Stimulated activated CD8-positive, alpha-beta memory T cell treated with anti-CD3 and anti-CD28 coated beads, Interleukin-4, amount 100 ng/mL, for 4 hours (primary cell): ENCODE data around the gene PTPRD.
"Not testable (repeated sequence)": the region's sequence is repeated elsewhere in the genome, so short reads cannot be mapped to it uniquely, and the experiment has no call there.

Source experiments
- DNase-seq, 2 donors: peaks; one replicate each; pipeline ENCODE4 v3.0.0-alpha.2; 2020; ENCODE audit warnings: low read depth in 2 of 2, low spot score in 1 of 2

The PTPRD gene

GRCh38 chr9:8708728-8709127 lies 1904.1 kb downstream of the PTPRD start:
- no peak for DNase-seq

GRCh38 chr9:8706998-8707397 lies 1905.8 kb downstream of the PTPRD start:
- no peak for DNase-seq

- DNase-seq, result no peak
These were observed 1906.3 kb downstream of the PTPRD start for GRCh38 chr9:8706531-8706930.

DNA sequence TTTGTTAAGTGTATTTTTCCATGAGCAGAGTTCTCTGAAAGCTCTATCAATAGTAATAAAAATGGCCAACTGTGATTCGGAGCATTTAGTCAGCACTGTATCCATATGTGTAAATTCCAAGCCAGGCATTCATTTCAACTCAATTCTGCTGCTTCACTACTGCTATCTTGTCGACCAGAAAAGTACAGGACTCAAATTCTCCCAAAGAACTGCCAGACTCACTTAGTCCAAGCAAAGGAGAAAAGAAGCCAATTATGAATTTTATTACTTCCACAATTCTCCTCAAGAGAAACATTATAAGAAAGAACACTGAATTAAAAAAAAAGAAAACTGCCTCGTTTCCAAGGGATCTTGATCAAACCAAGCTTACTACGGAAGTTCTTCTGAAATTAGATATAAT lies 1906.9 kb downstream of the PTPRD start:
- no peak for DNase-seq

- no peak for DNase-seq
These were observed 1908.9 kb downstream of the PTPRD start for GRCh38 chr9:8703904-8704303.

- no peak for DNase-seq
These were observed 1910.9 kb downstream of the PTPRD start for GRCh38 chr9:8701904-8702303.

- not testable (repeated sequence) for DNase-seq
These were observed 1915.2 kb downstream of the PTPRD start for GRCh38 chr9:8697565-8697964.

DNA sequence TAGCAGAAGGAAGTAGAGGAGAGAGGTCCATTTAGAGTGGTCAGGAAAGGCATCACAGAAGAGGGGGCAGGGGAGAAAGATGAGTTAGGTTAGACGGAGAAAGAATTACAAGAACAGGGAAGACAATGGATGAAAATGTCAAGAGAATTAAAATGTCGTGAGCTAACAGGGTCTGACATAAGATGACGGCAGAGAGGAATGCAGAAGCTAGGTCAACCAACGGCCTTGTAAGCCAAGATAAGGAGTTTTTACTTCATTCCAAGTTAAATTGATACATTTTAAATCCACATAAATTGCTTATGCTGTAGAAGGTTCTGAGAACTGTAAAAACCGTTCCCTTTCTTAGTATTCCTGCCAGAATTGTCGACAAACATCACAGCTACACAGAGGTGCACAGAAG lies 1916.3 kb downstream of the PTPRD start:
- no peak for DNase-seq

DNA sequence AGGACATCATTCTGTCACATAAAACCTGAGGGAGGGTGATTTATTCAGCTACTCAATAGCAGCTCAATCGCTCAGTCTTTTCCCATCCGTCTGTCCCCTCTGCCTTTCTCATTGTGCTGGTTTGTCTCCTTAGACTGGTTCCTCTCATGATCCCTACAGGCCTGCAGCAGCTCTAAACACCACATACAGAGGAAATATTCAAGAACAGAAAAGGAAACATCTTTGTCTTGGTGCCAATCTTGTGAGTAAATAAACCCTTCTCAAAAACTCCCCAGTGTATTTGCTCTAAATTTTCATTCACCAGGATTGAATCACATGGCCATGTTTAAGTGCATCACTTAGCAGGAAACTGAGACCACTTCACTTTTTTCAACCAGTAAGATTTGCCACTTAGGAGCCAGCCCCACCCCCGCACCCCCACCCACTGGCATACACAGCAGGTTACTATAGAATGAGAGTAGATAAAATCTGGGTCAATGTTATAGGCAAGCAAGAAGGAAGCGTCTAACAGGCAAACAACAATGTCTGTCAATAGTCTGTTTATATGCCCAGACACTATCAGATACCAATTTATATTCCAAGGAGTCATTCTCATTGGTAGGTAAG lies 1917.7 kb downstream of the PTPRD start:
- no peak for DNase-seq

DNA sequence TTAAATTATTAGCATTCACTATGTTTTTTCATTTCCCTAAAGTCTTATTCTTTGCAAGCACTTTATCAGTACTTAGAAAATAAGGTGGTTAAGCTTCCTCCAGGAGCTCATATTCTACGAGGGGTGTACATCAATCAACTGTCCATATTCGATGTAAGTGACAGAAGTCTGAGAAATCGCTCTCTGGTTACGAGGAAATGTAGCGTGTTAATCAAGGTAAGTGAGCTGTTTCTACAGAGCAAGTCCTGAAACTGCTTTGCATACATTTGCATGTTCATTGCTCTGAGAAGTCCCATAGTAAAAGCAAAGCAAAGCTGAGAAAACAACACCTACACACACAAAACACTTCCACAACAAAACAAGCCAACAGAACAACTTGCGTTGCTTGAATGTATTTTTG lies 1919.3 kb downstream of the PTPRD start:
- no peak for DNase-seq

DNA sequence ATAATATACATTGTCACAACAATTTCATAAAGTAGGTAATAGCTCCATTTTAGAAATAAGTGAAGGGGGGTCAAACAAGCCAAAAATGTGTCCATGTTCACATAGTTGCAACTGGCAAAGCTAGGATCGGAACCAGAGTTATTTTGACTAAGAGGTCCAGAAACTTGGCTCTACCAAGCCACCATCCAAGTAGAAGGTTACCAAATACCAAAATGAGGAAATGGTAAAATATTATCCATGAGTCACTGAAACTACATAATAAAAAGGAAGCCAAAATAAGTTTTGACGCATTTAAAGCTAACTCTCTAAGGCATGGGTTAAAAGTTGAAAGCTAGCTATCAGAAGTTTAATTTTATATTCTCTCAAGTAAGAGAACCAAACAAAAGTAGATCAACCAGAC lies 1926.3 kb downstream of the PTPRD start:
- no peak for DNase-seq

DNA sequence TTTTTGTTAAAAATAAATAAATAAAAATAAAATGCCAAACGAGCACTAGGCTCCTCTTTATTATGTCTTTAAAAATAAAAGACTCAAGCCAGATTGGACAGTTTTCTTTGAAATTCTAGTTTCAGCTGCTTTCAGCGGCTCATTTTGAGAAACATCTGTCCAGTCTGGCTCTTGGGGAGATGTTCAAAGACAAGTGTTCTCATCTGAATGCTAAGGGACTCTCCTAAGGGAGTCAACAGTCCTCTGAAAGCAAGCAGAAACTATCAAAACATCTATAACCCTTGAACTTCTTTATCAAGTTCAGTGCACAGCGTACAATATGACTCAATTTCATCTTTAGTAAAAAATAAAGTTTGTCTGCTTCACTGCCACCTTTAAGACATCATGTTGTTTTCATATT lies 1927.0 kb downstream of the PTPRD start:
- no peak for DNase-seq

DNA sequence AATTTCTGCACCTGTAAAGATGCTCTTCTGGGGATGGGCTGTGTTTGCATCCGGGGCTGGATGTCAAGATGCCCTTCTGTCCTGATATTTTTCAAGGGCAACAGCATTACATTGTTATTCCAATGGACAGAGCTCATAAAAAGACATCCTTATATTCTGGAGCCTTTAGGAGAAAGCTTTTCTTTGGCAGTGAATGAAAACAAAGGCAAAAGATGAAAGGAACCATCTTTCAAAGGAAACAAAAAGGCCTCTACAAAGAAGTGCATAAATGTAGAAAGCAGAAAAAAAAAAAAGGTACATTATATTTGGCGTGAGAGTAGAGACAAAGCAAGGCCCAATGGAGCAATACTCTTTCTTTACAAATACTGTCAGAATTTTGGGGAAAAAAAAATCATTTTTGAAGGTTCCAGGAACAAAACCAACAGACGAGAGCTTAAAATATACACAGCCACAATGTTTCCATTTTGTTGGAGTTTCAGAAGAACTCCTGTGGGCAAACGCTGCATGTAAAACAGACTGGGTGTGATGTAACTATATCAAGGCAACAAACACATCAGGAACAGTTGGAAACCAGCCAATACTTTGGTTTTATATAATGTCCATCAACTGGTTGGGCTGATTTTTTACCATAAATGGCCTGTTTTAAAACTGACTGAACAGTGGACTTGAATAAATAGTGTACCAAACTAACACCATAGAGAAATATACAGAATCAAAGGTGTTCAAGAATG lies 1927.7 kb downstream of the PTPRD start:
- DNase-seq, result no peak

DNA sequence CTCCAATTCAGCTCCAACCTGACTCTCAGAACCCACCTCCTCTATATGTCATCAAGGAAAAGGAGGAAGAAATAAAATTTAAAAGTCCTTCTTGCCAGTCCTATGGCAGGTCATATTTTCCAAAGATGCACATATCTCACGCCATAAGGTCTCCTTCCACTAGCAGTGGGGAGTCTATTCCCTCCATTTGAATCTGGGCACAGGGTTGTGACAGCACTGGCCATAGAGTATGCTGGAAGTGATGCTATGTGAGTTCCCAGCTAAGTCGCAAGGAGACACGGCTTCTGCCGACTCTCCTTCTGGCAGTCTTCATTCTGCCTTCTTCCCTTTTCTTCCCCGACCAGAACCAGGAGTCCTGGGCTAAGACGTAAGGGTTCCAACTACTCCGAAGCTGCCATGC lies 1929.3 kb downstream of the PTPRD start:
- DNase-seq, result no peak

GRCh38 chr9:8680658-8681057 lies 1932.1 kb downstream of the PTPRD start:
- DNase-seq, result no peak

GRCh38 chr9:8680157-8680556 lies 1932.6 kb downstream of the PTPRD start:
- DNase-seq, result no peak

DNA sequence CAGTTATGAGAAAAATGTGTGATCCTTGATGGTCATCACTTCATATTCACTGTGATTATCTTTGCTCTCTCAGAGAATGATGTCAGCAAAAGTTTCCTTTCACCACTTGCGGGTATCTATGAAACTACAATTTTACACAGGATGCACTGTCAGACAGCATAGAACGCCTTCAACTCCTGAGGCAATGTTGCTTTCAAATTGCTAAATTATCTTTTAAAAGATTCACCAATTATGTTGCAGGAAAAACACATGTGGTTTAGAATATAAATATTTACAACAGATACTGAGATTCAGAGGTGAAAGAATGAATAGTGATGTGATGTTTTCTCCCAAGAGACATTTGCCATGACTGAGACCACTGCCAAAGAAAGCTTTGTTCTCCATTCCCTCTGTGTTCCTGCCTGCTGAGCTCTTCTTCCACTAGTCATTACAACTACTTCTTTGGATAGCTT lies 1933.4 kb downstream of the PTPRD start:
- no peak for DNase-seq

DNA sequence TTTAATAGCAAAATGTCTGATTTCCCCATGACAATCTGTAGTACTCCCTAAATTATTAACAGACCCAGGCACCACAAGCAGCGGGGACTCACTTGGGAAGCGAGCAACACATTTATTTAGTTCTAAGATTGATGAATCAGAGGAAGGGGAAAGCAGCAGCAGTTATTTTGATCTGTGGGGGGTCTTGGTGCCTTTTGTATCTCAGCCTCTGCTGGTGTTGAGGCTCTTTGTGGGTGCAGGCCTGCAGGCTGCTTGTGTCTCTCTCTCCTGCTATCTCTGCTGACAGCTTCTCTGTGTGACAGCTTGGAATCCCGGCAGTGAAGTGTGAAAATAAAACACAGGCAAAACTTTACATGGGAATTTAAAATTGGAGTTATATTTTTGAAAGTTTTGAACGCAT lies 1935.1 kb downstream of the PTPRD start:
- no peak for DNase-seq

GRCh38 chr9:8674536-8674935 lies 1938.3 kb downstream of the PTPRD start:
- no peak for DNase-seq

DNA sequence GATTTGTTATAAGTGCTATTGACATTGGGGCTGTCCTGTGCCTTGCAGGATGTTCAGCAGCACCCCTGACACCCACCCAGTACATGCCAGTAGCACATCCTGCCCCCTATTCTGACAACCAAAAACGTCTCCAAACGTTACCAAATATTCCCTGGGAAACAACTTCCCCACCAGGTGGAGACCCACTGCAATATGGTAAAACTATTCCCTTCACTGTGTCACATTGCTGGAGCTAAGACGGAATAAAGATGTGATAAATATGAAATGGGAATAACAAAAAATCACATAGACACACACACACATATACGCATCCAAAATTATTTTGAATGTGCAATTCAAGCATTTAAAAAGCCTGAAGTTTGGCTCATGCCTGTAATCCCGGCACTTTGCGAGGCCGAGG lies 1939.0 kb downstream of the PTPRD start:
- no peak for DNase-seq

- no peak for DNase-seq
These were observed 1942.1 kb downstream of the PTPRD start for GRCh38 chr9:8670751-8671150.

DNA sequence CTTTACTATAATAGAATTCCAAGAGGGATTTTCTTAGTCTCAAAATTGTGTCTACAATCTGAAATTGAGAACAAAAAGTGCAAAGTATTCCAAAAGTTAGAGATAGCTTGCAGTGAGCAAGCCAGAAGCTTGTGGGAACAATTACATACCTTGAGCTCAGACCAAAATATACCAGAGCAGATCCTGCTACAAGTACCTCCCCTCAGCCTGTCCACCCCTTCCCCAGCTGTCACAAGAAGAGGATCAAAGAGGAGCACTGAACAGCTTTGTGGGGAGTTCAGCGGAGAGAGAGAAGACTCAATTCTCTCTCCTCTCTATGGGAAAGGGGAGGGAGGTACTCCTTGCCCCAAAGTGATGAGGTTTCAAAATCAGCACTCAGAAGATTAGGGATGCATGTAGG lies 1944.1 kb downstream of the PTPRD start:
- DNase-seq, result no peak

- DNase-seq, result no peak
These were observed 1944.6 kb downstream of the PTPRD start for GRCh38 chr9:8668231-8668630.
